Esophagus squamous epithelium (tissue), 5 donors: Measurements from ENCODE around the gene DNM3. TPM values are rescaled to one million over a fixed set of nuclear protein-coding genes. Genes with fewer than 3 reads are reported as not detected.

Experiments used
- DNase-seq: peaks from one replicate; lab custom pipeline; 2025; lab: John Stamatoyannopoulos, UW
- H3K27ac ChIP-seq, 4 donors: fragments of 200-600 bp; sonication (generic); one replicate each; pipeline ENCODE4 v1.5.1; 2016 to 2019; ENCODE audit warnings: mild to moderate bottlenecking in 1 of 4
- H3K27me3 ChIP-seq, 4 donors: fragments of 200-600 bp; sonication (generic); 1 replicate in 3 of 4; 2 replicates in 1 of 4; pipeline versions ENCODE4 v1.5.1 to v1.6.0; 2017 to 2021; ENCODE audit warnings: antibody characterized with exemption in 1 of 4
- H3K36me3 ChIP-seq, 3 donors: fragments of 200-600 bp; sonication (generic); one replicate each; pipeline ENCODE4 v1.5.1; 2016 to 2019
- H3K4me1 ChIP-seq, 3 donors: fragments of 200-600 bp; sonication (generic); one replicate each; pipeline ENCODE4 v1.5.1; 2017 to 2019
- H3K4me3 ChIP-seq, 4 donors: fragments of 200-600 bp; sonication (generic); 1 replicate in 3 of 4; 2 replicates in 1 of 4; pipeline ENCODE4 v1.5.1; 2016 to 2019; ENCODE audit warnings: mild to moderate bottlenecking in 2 of 4, moderate library complexity in 1 of 4
- H3K9me3 ChIP-seq, 3 donors: fragments of 200-600 bp; sonication (generic); one replicate each; pipeline ENCODE4 v1.5.1; 2016 to 2019
- CTCF ChIP-seq, 6 experiments: fragments of 450-650 bp in 4 of 6; fragments of 200-600 bp in 2 of 6; sonication (generic) in 2 of 6; IDR thresholded peaks; one replicate each; pipeline ENCODE4 v1.5.1; 2016 to 2019; ENCODE audit warnings: antibody characterized with exemption in 6 of 6, mild to moderate bottlenecking in 4 of 6, moderate library complexity in 4 of 6
- POLR2A ChIP-seq, 4 donors: fragments of 450-650 bp; IDR thresholded peaks; one replicate each; pipeline ENCODE4 v1.6.1; 2017; ENCODE audit warnings: antibody characterized with exemption in 4 of 4, mild to moderate bottlenecking in 4 of 4, moderate library complexity in 3 of 4
- WGBS, 2 donors: methylation state at CpG; one replicate each; pipeline ENCODE4 v1.1.5; 2018; 5-methylcytosine and 5-hydroxymethylcytosine counted together
- intact Hi-C: fragments of 100-400 bp; cut with DNase I; formaldehyde crosslinking; loops from one replicate; pipeline ENCODE4 v1.15.0; 2022
- small RNA-seq, 4 donors: library from RNA; depleted of rRNA; stranded (forward); fragments of <200 nt; gene quantifications; one replicate each; pipeline ENCODE3, GENCODE V24; 2016
- total RNA-seq, 4 donors: library from RNA; depleted of rRNA; stranded (reverse); fragments of >200 nt; gene quantifications; one replicate each; pipeline ENCODE4 v1.1.0, GENCODE V29; 2016
- donor health status: DM: yes; HTN: yes; CAD: no.

DNM3 gene
- total RNA-seq, 4 donors from 2014 or later, result 0.91 to 3.2 (median 1.8) TPM

- intact Hi-C loops, result loop anchor here (10.0 kb wide), 1 partner anchor 258 kb away; no protein-coding TSS in a partner anchor
- no peaks in the 10 kb centered on the region for H3K9me3 ChIP-seq
- no peak overlapping the region for H3K4me3 ChIP-seq
- H3K27ac ChIP-seq, result no peak overlapping the region
- no peak for DNase-seq
- no peaks in the 10 kb centered on the region for H3K36me3 ChIP-seq
- TF ChIP-seq POLR2A (IDR thresholded peaks at IDR 0.05) (no peak), CTCF (IDR thresholded peaks at IDR 0.05) (no peak)
- 81 to 100% methylated on average over 2 to 5 of the region's 5 CpGs for WGBS, 2 donors
- H3K4me1 ChIP-seq, result peaks cover 0 to 19% (median 0%) of the 10 kb centered on the region in 3 donors
- no peaks in the 10 kb centered on the region for H3K27me3 ChIP-seq
These were observed 615.1 kb downstream of the DNM3 start for GRCh38 chr1:172456344-172456769.

- intact Hi-C loops, result loop anchor here (10.0 kb wide), 1 partner anchor 257 kb away; no protein-coding TSS in a partner anchor
- no peaks in the 10 kb centered on the region for H3K9me3 ChIP-seq
- DNase-seq, result no peak
- no peaks in the 10 kb centered on the region for H3K36me3 ChIP-seq
- H3K4me1 ChIP-seq, result peaks cover 0 to 19% (median 0%) of the 10 kb centered on the region in 3 donors
- TF ChIP-seq POLR2A (IDR thresholded peaks at IDR 0.05), result no peak
- no peak for TF ChIP-seq CTCF (IDR thresholded peaks at IDR 0.05)
- H3K27ac ChIP-seq, result no peak overlapping the region
- H3K27me3 ChIP-seq, result no peaks in the 10 kb centered on the region
- no peak overlapping the region for H3K4me3 ChIP-seq
- 81 to 100% methylated on average over 1 of the region's 1 CpG for WGBS, 2 donors
These were observed 616.3 kb downstream of the DNM3 start for GRCh38 chr1:172457479-172458130.

- DNase-seq, result no peak
These were observed 618.9 kb downstream of the DNM3 start for GRCh38 chr1:172460177-172460576.

GRCh38 chr1:172460887-172461315 lies 619.6 kb downstream of the DNM3 start:
- intact Hi-C loops, result no loop called here
- Histone ChIP-seq H3K9me3 (no peaks in the 10 kb centered on the region), H3K27ac (no peak overlapping the region), H3K4me3 (no peak overlapping the region), H3K36me3 (no peaks in the 10 kb centered on the region), H3K4me1 (peaks cover 0 to 19% (median 0%) of the 10 kb centered on the region in 3 donors), H3K27me3 (no peaks in the 10 kb centered on the region)
- 27 to 38% methylated on average over 1 of the region's 1 CpG for WGBS, 2 donors
- no peak for TF ChIP-seq CTCF (IDR thresholded peaks at IDR 0.05)
- no peak for TF ChIP-seq POLR2A (IDR thresholded peaks at IDR 0.05)
- no peak for DNase-seq

More at GRCh38 chr1:172460177-172460576, 618.9 kb downstream of the DNM3 start:
- no peaks in the 10 kb centered on the region for H3K27me3 ChIP-seq
- no peak overlapping the region for H3K27ac ChIP-seq
- intact Hi-C loops, result no loop called here
- H3K36me3 ChIP-seq, result no peaks in the 10 kb centered on the region
- H3K9me3 ChIP-seq, result no peaks in the 10 kb centered on the region
- H3K4me3 ChIP-seq, result no peak overlapping the region
- peaks cover 0 to 19% (median 0%) of the 10 kb centered on the region in 3 donors for H3K4me1 ChIP-seq
- 48 to 54% methylated on average over 1 of the region's 1 CpG for WGBS, 2 donors
- no peak for TF ChIP-seq CTCF (IDR thresholded peaks at IDR 0.05)
- TF ChIP-seq POLR2A (IDR thresholded peaks at IDR 0.05), result no peak

Small RNA genes lying within 50 kb of the gene (small RNA-seq; reads per million reads assigned to genes)
- 0.30 to 1.2 (median 0.77) reads per million in 4 donors for gene MIR199A2
- gene RNU6-157P, result 0 reads per million in 4 donors

Other genes with a start within 250 kb of the DNM3 start
- gene MYOCOS, start 219.3 kb upstream of the DNM3 start, total RNA-seq, result not detected
- gene MYOC, start 188.8 kb upstream of the DNM3 start, total RNA-seq, result 10 to 100 TPM in 1 of 4 donors, 1 to 10 TPM in 1, under 1 TPM in 2; 0.31 to 19.1 (median 3.6) TPM
- 10 to 100 TPM in 1 of 4 donors, 1 to 10 TPM in 3; 3.5 to 11.4 (median 6.3) TPM for gene VAMP4, start 99.4 kb upstream of the DNM3 start, total RNA-seq
- 10 to 100 TPM; 14.0 to 20.8 (median 18.3) TPM for gene METTL13, start 59.8 kb upstream of the DNM3 start, total RNA-seq